Kidney tubule cell (primary cell): Measurements from ENCODE around the gene PRSS33.

Experiments
- DNase-seq: peaks from one replicate; pipeline ENCODE4 v3.0.0-alpha.2; 2018; ENCODE audit warnings: low spot score

Gene PRSS33

DNA sequence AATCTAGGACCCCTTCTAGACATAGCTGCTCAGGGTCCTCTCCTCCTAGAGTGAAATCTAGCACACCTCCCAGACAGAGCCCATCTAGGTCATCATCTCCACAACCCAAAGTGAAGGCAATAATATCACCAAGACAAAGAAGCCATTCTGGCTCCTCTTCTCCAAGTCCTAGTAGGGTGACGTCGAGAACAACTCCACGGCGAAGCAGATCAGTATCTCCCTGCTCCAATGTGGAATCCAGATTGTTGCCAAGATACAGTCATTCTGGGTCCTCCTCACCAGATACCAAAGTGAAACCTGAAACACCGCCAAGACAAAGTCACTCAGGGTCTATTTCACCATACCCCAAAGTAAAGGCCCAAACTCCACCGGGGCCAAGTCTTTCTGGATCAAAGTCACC, 24.2 kb downstream of the PRSS33 start:
- no peak for DNase-seq

DNA sequence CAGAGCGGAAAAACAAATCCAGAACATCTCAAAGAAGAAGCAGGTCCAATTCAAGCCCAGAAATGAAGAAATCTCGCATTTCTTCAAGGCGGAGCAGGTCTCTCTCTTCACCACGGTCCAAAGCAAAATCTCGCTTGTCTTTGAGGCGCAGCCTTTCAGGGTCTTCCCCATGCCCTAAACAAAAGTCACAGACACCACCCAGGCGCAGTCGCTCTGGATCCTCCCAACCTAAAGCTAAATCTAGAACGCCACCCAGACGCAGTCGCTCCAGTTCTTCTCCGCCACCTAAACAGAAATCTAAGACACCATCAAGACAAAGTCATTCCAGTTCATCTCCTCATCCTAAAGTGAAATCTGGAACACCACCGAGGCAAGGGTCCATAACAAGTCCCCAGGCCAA, 24.6 kb downstream of the PRSS33 start:
- no peak for DNase-seq

DNA sequence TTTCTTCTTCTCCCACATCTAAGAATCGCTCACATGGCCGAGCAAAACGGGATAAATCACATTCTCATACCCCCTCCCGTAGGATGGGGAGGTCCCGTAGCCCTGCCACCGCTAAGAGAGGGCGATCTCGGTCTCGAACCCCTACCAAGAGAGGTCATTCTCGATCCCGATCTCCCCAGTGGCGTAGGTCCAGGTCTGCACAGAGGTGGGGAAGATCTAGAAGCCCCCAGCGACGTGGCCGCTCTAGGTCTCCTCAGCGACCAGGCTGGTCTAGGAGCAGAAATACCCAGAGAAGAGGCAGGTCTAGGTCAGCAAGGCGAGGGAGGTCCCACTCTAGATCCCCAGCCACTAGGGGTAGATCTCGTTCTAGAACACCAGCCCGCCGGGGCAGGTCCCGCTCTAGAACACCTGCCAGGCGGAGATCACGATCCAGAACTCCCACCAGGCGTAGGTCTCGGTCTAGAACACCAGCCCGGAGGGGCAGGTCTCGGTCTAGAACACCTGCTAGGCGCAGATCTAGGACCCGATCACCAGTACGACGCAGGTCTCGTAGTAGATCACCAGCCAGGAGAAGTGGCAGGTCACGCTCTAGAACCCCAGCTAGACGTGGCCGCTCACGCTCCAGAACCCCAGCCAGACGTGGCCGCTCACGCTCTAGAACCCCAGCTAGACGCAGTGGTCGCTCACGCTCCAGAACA, 25.3 kb downstream of the PRSS33 start:
- DNase-seq: no peak

DNA sequence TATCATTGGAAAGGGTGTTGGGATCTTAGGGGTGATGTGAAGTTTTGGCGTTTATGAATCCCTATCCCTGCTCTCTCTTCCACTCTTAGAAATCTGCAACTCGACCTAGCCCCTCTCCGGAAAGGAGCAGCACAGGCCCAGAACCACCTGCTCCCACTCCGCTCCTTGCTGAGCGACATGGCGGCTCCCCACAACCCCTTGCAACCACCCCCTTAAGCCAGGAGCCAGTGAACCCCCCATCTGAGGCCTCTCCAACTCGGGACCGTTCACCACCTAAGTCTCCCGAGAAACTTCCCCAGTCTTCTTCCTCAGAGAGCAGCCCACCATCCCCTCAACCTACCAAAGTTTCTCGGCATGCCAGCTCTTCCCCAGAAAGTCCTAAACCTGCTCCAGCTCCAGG, 25.9 kb downstream of the PRSS33 start:
- no peak for DNase-seq

DNA sequence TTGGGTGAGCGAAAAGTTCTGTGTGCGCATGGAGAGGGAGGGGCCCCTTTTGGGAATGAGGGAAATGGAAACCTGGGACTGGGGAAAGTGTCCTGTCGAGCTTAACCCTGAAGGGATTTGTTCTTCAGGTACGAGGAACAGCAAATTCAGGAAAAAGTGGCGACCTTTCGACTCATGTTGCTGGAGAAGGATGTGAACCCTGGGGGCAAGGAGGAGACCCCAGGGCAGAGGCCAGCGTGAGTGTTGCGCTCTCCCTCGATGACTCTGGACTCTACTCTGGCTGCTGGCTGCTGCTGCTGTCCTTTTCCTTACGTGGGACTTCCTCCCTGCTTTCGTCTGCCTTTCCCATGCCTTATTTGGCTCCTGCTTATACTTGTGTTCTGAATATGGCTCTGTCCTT, 30.0 kb downstream of the PRSS33 start:
- no peak for DNase-seq

DNA sequence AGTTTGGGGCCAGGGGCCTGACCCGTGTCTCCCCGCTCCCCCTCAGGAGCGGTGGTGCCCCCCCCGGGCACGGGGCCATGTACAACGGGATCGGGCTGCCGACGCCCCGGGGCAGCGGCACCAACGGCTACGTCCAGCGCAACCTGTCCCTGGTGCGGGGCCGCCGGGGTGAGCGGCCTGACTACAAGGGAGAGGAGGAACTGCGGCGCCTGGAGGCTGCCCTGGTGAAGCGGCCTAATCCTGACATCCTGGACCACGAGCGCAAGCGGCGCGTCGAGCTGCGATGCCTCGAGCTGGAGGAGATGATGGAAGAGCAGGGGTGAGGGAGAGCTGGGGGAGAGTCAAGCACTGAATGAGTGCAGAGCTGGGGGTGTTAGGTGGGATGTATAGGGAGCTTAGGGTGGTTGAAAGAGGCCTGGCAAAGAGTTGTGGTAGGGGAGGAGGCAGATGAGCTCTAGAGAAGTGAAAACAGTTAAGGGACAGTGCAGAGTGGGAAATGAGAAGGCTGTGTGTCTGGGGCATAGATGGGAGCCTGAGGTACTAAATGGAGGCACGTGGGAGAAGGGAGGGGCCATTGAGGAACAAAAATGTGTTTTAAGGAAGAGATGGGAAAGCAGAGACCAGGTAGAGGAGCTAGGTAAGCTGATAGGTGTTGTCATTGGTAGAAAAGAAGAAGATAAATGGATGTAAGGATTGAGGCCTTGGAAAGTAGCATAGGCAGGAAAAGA, 30.9 kb downstream of the PRSS33 start:
- no peak for DNase-seq

DNA sequence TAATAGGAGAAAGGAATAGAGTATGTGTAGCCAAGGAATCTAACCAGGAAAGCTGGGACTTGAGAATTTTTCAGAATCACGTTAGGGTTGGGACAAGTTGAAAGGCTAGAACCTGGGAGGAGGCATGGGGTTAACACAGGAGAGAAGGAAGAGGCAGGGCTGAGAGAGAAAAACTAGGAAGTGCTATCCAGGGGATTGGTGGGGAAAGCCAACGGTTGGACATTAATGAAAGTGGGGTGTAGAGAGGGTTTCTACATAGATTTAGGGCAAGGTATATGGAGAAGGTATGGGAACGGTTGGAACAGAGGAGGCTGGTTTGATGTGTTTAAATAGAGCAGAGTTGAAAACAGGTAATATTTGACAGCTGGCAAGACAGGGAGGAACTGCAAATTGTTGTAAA, 32.2 kb downstream of the PRSS33 start:
- DNase-seq: no peak

DNA sequence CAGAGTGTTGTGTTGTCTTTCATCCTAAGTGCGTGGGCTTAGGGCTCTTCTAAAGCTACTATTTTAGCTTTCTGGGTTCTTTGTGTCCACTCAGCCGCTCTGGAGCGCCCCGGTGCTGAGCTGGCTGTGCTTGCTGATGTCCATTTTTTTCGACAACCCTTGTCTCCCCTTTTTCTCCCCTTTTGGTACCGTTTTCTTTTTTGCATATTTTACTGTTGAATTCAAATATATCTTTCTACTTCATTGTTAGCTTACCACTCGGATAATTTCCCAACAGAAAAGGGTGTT, 33.7 kb downstream of the PRSS33 start:
- DNase-seq: peak; percentile 19

DNA sequence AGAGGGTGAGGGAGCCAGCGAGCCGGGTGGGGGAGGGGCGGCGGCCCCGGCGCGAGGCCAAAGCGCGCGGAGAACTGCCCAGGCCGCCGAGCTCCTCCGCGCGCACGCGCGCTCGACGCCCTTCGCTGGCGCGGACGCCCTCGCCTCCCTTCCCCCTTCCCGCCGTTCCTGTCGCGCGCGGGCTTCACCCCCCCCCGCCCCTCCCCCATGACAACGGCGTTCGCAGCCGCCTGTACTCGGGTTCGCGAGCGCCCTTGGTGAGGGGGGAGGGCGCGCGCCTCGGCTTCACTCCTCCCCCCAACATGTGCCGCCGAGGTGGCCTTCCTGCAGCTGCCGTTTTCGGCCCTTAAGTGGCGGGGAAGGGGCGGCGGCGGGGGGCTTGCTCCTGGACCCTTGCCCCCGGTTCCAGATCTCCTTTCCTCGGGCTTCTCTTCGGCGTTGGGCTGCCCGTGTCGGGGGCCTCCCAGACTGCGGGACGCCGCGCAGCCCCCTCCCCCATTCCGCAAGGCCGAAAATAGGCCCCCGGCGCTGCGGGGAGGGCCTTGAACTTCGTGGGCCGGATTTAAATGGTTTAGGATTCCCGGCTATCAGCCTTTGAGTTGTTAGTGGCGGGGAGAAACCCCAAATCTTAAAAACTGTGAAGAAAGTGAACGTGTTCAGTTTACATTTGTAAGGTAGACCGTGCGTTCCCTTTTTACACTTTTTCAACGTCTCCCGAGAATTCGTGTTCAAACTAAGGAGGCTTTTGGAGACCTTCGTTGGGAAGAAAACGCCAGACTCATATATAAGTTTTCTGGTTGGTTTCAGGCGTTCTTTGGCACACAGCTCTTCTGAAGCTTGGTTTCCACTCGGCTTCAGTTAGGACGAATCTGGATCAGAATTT, 34.3 kb downstream of the PRSS33 start:
- peak; percentile 80 for DNase-seq

DNA sequence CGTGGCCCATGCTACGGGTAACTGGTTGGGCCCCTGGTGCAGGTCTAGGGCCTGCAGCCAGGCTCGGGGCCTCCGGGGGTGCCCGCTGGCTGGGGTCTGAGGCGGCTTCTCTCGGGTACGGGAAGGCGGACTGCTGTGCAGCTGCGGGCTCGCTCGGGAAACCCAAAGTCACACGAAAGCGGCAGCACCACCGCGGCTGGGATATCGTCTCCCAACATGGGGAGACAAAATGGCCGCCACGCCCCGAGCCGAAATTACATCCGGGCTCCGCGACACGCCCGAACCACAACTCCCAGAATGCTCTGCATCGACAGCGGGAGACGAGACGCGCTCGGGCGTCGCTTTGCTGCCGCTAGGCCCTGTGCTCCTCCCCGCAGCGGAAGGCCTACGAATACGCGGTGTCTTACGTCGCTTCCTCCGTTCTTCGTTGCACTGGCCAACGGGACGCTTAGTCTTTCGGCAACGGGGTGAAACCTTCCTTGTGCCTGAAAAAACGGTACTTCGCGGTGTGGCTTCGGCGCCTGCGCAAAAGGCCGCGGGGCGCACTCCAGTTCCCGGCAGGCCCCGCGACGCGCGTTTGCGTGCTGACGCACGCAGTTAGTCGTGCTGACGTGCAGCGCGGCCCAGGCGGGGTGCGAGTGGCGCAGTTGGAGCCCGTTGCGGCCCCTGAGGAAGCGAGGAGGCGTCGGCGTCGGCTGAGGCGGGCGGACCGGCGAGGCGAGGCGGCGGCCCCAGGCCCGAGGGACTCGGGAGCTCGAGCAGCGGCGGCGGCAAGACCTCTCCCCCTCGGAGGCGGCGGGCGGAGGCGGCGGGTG, 35.1 kb downstream of the PRSS33 start, which contains the start of gene SRRM2:
Gene SRRM2, plus strand, starts transcription at position 604 of the 815 bp plus-strand sequence. CDS start 3,727 bp downstream, outside the sequence.
- peak; percentile 96 for DNase-seq

DNA sequence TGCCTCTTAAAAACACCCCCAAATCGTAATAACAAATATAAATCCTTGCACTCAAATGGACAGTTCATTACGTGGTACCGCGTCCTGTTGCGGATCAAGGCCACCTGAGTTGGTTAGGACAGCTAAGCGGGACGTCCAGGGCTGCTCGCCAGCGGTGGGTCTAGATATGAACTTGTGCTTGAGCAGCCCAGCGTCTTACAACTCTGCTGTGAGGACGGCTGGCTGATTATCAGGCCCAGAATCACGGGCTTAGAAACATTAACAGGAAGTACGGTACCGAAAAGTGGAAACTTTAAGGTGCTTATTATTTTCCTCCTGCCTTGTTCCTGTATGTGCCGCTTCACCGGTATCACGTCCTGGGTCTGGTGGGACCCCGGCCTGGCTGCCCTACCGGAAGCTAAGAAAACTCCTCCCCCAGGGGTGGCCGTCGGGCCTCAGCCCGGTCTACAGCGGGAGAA, 35.8 kb downstream of the PRSS33 start:
- no peak for DNase-seq

DNA sequence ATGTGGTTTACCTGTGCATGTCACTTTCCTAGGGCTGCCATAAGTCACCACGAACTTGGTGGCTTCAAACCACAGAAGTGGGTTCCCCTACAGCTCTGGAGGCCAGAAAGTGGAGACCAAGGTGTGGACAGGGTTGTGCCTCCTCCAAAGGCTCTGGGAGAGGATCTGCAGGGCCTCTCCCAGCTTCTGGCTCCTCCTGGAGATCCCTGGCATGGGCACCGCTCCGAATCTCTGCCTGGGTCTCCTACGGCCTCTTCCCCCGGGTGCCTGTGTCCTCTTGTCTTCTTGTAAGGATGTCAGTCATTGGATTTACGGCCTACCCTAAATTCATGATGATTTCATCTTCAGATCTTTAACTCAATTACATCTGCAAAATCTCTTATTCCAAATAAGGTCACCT, 37.4 kb downstream of the PRSS33 start:
- DNase-seq: no peak

DNA sequence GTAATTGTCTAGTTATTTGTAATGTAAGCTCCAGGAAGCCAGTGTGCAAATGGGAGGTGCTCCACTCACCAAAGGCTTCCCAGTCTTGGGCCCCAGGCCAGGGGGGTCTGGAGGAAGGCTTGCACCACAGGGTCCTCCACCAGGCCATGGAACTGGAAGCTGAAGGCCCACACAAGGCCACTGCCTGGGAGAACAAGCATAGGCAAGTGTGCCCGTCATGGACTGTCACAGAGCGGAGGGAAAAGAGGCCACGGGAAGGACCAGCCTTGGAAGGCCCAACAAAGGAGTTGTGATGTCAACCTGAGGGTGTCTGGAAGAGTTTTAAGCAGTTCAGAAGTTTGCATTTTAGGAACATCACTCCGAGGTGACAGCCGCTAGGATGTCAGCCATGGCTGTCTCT, 37.9 kb downstream of the PRSS33 start:
- no peak for DNase-seq

DNA sequence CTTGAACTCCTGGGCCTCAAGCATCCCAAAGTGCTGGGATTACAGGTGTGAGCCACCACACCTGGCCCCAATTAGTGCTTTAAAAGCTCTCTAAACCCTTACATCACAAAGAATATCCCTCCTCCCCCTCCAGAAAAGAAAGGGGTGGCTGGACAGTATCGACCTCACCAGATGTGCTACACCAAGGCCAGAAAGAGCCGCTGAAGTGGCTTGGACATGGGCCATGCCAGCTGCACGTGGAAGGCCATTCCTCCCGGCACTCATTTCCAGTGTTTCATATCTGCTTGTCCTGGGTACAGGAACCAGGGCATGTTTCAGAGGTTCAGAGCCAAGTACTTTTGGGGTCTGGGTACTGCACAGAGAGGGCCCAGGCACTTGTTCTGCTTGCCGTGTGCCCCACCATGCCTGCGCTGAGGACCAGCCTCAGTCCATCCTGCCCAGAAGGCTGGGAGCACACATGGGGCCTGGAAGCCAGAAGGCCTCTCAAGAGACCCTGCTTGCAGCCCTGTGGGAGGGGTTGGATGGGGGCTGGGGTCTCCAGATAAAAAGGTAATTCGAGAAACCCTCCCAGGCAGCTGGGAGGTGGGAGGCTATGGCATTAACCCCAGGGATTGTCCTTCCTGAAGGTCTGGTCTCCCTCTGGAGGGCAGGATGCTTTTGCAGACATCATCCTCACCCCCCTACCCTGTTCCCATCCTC, 38.5 kb downstream of the PRSS33 start:
- no peak for DNase-seq

DNA sequence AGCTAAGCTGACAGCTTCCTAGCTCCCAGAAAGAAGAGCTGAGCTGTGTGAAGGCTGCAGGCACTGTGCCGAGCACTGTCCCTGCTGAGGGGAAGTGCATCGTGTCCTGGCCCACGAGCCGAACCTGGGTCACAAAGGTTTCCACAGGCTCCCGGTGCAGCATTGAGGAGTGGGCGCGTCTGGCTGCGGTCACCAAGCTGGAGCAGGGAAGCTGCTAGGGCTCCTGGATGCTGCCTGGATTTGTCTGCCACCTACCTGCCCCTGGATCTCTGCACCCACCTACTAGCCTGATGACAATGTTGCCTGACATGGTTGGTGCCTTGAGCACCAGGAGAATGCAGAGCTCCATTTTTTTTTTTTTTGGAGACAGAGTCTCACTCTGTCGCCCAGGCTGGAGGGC, 41.4 kb downstream of the PRSS33 start:
- no peak for DNase-seq

DNA sequence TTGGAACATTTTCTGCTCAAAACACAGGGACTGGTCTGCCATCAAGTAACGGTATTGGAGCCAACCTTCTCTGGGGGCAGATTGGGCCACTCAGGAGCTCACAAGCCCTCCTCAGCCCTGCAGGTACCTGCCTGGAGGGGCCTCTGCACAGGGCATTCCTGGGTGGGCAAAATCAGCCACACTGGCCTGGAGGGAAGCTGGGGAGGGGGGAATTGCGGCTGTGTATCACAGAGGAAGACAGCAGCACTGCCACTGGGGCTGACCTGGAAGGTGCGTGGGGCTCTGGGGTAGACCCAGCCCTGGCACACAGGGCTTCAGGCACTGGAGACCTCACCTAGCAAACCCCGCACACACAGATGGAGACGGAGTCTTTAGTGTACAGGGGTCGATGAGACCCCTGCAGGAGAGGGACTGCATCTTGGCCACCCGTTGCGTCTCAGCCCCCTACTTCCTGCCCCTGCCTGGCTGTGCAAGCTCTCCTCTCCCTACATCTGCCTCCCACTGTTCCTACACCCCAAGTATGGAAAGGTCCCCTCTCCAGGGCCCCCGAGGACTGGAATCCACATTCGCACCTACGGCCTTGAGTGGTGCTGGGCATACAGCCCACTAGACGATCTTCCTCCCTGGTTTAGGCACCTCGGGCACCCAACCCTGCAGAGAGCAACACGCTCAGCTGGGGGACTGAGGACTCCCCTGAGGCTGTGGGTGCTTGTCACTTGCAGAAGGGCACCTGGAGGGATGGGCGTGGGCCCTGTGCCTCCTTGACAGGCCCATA, 42.1 kb downstream of the PRSS33 start:
- no peak for DNase-seq

DNA sequence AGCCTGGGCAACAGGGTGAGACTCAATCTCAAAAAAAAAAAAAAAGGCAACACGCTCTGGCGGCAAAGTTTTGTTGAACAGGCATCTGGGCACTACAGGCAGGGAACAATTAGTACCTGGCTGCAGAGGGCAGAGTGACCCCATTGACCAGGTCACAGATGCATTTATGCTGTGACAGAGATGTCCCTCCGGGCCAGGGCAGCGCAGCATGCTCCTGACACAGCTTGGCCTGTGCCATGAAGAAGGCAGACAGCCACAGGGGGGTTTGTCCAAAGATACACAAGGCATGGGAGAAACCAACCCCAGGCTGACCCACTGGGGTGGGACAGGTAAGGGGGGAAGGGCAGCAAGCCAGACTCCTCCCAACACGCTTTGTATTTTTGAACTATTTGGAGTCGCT, 42.6 kb downstream of the PRSS33 start:
- no peak for DNase-seq

DNA sequence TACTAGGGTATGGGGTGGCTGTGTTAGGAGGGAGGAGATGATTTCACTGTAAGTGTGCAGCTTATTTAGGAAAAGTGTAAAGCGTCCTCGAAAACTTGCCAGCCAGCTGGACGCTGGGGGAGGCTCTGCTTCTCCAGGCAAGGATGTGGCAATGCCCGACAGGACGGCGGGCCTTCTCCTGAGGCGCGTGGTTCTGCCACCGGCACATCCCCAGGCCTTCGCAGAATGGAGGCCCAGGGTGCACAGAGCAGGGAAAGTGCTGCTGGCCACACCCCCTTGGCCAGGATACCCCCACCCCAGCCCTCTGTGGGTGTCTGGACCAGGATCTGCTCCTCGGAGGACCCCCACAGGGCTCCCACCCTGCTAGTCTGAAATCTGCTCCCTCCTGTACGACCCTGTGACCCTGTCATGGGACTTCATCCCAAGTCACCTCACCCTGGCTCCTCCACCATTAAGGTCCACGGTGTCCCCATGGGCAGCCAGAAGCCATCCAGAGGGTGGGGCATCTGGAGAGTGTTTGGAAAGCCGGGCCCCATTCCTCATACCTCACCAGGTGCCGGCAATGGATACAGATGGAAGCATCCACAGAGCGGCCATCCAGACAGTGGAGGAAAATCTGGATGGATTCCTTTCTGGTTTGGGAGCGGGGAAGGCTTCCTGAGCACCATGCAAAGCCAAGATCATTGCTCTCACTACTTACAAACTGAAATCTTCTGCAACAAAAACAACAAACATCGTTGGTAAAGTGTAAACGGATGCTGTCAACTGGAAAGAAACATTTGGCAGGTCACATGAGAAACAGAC, 44.2 kb downstream of the PRSS33 start:
- DNase-seq: no peak

DNA sequence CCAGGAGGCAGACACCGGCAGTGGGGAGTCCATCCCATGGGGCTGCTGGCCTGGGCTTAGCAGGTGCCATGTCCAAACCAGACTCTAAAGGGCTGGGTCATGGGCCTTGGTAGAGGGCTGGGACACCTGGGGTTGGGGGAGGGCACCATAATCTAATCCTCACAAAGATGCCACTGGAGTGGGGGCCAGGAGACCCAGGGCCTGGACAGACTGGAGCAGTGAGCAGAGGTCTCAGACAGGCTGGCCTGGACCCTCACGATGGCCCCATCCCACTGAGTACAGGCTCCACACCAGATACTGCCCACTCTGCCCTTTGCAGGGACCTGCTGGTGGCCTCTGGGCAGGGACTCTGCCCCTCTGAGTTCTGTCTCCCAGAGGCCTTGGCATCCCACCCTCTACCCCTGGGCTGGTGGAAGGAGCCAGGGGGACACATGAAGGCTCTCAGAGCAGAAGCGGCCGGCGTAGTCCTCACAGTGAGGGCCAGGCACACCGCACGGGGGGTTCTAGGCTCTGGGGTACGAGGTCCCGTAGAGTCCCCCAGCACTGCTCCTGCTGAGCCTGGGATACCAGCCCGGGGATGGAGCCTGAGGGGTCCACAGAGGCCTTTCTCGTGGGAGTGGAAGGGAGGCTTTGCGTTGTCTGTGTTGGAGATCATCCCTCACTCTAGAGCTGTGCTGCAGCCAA, 44.9 kb downstream of the PRSS33 start:
- DNase-seq: no peak
